NCI-H1417 treated with DMSO at 0.1 percent for 48 hours (cell line): Measurements from ENCODE around the gene DGLUCY.
"Not testable (repeated sequence)": the region's sequence is repeated elsewhere in the genome, so short reads cannot be mapped to it uniquely, and the experiment has no call there.

Experiments used
- DNase-seq: peaks from one replicate; lab custom pipeline; 2025; lab: John Stamatoyannopoulos, UW

DGLUCY gene

DNA sequence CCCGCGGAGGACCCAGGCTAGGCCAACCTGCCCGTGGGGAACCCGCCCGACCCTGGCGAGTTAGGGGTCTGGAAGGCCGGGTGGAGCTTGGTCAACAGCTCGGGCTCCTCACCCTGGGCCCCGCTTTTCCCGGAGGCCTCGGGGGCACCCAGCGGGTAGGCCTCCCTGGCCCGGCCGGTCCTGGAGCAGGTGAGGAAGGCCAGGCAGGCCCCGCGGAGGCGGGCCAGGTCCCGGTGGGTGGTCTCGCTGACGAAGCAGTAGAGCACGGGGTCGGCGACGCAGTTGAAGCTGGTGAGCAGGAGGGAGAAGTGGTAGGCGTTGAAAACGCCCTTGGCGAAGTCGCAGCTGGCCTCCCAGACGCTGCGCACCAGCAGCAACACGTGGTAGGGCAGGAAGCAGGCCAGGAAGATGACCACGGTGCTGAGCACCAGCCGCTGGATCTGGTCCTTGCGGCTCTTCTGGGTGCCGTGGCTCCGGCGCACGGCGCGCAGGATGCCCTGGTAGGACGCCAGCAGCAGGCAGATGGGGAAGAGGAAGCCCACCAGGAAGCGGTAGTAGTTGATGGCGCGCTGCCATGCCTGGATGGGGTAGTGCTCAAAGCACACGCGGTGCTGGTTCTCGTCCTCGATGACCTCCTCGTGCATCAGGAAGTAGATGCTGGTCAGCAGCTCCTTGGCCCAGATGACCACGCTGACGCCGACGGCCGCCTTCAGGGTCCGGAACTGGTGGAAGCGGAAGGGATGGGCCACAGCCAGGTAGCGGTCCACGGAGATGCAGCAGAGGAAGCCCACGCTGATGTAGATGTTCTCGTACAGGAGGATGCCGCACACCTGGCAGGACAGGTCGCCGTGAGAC is 120.3 kb downstream of the DGLUCY start:
- DNase-seq, result no peak

GRCh38 chr14:91234791-91235114 is 120.9 kb downstream of the DGLUCY start:
- DNase-seq, result no peak

DNA sequence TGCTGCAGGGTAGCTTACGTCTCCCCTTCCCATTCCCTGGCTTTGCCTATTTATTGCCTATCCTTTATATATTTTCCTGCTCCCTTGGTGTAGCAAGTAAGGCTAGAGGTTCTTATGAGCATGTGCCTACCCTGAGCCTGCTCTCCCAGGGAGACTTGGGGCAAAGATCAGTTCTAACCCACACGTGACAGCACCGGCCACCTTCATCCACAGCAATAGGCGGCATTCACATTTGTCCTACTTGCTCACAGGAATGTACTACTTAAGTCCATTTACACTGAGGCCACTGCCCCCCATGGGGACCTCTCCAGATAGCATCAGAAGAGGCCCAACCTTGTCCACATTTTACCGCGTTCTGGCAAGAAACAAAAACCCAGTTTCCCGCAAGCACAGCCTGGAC is 122.0 kb downstream of the DGLUCY start:
- DNase-seq, result no peak

DNA sequence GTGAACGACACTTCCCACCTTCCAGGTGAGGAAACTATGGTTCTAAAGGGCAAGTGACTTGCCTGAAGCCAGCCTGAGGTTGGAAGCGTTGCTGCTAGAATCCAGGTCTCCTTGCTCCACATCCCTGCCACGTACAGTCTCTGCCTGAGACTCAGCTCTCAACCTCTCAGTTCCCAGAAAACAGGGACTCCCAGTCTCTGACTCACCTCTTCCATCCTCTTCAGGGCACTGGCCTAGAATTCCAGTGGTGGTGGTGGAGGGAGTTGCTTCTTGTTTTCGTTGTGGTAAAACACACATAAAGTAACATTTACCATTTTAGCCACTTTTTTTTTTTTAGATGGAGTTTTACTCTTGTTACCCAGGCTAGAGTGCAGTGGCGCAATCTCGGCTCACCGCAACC is 123.3 kb downstream of the DGLUCY start:
- DNase-seq, result no peak

DNA sequence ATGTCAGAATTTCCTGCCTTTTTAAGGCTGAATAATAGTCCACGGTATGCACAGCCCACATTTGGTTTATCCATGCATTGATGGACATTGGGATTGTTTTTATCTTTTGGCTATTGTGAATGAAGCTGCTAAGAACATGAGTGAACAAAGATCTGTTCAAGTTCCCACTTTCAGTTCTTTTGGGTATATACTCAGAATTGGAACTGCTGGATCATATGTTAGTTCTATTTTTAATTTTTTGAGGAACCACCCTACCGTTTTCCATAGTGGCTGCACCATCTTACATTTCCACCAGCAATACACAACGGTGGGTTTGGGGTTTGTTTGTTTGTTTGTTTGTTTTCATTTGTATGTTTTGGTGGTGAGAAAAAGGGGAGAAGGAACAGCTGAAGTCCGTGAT is 124.2 kb downstream of the DGLUCY start:
- no peak for DNase-seq

DNA sequence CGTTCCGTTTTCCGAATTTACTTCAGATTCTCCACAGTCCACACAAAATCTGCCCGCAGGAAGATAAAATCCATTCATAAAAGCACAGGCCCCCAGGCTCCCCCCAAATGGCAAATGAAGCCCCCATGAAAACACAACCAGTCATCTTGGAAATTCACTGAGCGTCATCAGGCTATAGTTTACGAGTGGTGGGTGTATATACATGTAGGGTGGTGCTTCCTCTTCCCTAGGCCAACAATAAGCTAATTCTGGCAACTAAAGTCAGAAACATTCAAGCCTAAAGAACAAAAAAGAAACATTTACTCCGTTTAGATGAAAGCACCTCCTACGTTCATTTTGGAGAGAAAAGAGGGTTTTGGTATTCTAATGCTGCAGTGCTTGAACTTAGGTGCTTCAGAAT is 124.8 kb downstream of the DGLUCY start:
- no peak for DNase-seq

DNA sequence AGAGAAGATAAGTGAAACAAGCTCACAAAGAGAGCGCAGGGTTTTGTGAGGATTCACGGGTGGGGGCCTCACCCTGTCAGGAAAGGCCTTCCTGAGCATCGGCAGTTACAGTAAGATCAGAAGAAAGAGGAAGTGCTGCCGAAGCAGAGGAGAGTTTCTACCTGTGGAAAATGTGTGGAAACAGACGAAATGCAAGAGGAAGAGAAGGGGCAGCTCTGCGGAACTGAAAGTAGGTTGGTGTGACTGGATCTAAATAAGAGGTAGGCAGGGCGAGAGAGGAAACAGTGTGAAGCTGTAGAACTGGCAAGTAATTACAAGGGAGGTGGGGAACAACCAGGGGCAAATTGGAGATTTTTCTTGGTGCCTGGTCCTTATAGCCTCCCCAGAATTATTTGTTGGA is 128.0 kb downstream of the DGLUCY start:
- DNase-seq, result no peak

DNA sequence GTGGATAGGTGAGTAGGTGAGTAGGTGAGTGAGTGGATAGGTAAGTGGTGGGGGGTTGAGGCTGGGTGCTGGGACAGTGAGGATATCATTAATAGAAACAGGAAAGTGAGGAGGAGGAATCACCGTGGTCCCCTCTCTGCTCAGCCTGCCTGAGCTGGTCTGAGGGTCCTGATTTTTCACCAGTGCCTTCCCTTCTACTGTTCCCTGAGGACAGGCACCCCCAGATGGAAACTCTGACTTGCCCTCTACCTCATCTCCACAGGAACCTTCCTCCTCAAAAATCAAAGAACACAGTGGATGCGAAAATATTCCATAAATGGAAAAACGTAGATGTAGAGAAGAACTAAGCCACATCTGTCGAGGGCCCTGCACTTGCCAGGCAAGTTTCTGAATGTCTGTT is 128.8 kb downstream of the DGLUCY start:
- no peak for DNase-seq

DNA sequence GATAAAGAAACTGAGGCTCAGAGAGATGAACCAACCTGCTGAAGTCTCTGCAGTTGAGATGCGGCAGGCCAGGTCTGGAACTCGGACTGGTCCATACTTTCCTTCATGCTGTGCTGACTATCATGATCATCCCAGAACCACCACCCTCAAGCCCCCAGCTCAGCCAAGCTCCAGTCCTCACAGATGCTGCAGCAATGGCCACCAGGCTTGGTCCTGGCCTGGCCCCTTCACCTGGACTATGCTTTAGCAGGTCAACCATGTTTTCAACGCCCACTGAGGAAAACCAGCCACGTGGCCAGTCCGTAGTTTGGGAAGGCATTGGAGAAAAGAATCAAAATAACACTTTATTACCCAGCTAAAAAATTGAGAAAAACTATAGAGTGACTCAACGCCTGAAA is 129.2 kb downstream of the DGLUCY start:
- no peak for DNase-seq

- peak; percentile 40 for DNase-seq
Measured at GRCh38 chr14:91244501-91244901, 130.6 kb downstream of the DGLUCY start, which contains the start of gene GPR68. Gene GPR68, minus strand, starts transcription at chr14:91244704. Its CDS starts 9,654 bp downstream, at chr14:91235050.

DNA sequence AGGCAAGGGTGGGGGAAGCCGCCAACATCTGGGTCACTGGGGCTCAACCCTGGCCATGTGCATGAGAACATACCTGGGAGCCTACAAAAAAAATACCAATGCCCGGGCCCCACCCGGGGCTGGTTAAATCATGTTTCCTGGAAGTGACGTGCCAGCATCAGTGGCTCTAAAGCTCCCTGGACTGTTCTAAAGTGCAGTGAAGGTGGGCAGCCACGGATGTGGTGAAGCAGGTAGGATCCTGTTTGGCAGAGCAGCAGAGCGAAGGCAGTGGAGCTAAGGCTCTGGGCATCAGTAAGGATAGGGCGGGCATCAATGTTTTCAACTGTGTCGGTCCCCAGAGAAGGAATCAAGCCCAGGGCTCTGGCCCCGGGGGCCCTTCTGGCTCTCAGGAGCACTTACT is 131.2 kb downstream of the DGLUCY start:
- DNase-seq, result no peak

GRCh38 chr14:91245616-91246015 is 131.7 kb downstream of the DGLUCY start:
- not testable (repeated sequence) for DNase-seq

DNA sequence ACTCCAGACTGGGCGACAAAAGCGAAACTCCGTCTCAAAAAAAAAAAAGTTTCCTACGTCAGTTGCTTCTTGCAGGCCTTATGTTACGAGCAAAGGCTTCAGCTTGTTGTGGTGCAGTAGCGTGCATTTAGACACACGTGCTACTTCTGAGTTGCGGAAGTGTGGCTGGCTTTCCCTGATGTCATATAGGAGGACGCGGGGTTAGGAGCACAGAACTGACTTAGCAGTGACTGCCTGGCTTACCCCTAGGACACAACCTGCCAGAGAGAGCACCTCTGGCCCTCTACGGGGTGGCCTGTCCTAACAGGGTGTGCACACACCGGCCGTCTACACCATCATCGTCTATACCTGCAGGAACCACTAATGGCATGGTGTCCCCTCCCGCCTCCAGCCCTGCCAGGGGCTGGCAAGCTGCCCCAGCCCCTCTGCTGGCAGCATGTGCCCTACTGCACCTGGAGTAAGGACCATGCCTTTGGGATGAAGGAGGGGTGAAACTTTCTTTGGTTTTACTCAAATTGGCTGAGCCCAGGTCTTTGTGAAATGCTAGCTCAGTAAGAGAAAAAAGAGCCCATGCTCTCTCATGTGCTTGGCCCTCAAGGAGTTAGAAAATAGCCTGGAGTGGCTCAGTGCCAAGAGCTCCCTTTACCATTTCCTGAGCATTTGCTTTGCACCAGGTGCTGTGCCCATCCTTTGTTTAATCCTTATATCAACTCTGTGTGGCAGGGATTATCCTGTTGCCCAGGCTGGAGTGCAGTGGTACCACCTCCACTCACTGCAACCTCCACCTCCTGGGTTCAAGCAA is 132.4 kb downstream of the DGLUCY start:
- DNase-seq, result no peak

- peak; percentile 99 for DNase-seq
Measured at GRCh38 chr14:91249841-91250616, 136.2 kb downstream of the DGLUCY start.

GRCh38 chr14:91250912-91251311 is 137.0 kb downstream of the DGLUCY start:
- no peak for DNase-seq

DNA sequence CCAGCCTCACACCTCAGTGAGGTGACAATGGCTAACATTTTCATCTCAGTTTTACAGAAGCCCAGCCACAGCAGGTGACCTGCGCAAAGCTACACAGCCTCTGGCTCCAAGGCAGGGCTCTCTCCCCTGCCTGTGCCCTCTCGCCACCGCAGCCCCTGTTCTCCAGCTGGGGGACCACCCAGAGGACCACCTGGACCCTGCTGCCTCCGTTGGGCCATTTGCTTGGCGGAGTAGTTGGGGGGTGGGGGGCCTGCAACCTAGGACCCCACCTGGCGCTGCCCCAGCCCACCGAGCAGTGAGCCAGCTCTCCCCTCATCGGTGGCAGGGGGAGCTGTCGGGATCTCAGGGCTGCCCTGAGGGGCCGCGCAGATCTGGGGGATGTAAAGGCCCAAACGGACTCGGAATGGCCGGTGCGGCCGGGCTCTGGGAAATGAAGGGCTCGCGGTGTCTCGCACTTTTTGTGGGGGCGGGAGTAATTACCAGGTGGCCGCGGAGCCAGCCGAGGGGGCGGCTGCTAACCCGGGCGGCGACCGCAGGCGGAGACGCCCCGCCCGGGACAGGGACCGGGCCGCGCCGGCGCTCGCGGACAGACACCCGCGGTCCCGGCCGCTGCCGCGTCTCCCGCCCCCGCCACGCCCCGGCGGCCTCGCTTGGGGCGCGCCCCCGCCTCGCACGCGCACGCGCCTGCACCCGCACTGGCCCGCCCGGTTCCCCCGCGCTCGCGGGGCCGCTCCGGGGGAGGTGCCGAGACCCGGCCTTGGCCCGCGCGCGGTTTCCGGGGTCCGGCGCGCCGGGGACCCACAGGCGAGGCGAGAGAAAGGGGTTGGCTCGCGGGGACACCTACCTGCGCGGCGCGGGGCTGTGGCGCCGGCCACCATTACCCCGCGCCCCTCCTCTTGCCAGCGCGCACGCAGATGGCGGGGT is 139.3 kb downstream of the DGLUCY start:
- no peak for DNase-seq

GRCh38 chr14:91253795-91254323 is 140.0 kb downstream of the DGLUCY start:
- DNase-seq, result no peak

- no peak for DNase-seq
Measured at GRCh38 chr14:91254461-91254860, 140.6 kb downstream of the DGLUCY start.

DNA sequence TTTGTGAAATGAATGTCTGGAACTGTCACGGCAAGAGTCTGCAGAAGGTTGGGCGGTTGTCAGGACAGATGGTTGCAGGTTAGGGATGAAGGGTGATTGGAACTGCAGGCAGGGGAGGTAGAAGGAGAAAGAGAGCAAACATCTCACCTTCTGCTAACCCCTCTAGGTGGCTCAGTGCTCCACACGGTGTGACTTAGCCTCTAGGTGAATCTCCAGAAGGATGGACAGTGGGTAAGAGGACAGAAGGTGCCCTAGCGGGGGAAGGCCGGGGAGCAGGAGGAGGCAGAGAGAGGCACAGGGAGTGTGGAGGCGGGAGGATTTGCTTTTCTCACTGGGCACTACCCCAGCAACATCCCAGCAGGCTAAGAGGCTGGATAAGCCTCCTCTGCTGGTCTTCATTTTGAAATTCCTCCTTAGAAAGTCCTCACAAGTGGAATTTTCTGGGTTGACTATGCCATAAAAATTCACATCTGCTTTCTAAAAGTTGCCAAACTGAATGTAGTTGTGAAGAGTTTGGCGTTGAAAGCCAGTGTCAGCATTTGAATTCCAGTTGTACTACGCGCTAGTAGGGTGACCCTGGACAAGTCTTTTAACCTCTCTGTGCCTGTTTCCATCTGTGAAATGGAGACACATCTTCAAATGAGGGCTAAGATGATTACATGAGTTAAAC is 141.3 kb downstream of the DGLUCY start:
- no peak for DNase-seq

- DNase-seq, result no peak
Measured at GRCh38 chr14:91256661-91257060, 142.8 kb downstream of the DGLUCY start.
